ENCODE measurements around the gene IZUMO1. TPM values are rescaled to one million over a fixed set of nuclear protein-coding genes. Genes with fewer than 3 reads are reported as not detected.

IZUMO1 gene
- polyA plus RNA-seq, 1 donor from 2014 or later: not detected

DNA sequence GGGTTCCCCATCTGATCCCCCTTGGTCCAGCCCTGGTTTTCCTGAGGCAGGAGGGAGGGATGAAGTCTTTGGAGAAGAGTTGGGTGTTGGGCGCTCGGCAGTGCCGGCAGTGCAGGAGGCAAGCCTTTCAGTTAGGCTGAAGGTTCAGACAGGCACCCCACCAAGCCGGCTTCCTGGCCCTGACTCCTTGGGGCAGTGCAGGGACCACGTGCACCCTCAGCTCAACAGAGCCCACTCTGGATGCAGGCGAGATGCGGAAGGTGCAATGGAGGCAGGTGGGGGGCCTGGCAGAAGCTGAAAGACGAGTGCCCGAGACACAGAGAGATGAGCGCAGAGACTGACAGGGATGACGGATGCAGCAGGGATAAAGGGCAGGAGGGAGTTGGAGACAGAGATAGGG lies 38.2 kb downstream of the IZUMO1 start:
- H4K20me1 ChIP-seq (ENCODE audit: insufficient read depth): no peaks in the 10 kb centered on the region
- H3K36me3 ChIP-seq (ENCODE audit: insufficient read depth, low read length): no peaks in the 10 kb centered on the region
- no peaks in the 10 kb centered on the region for H3K27me3 ChIP-seq (ENCODE audit: insufficient read depth, low read depth, low read length)
- no peak overlapping the region for H3K4me2 ChIP-seq (ENCODE audit: low read length)
- H3K9me3 ChIP-seq (ENCODE audit: low read length): no peaks in the 10 kb centered on the region
- H3F3A ChIP-seq (ENCODE audit: insufficient read depth, low read length, poor library complexity, severe bottlenecking): no peaks in the 10 kb centered on the region
- no peaks in the 10 kb centered on the region for H3K79me2 ChIP-seq (replicated peaks; ENCODE audit: insufficient read depth, low read length)
- no peak overlapping the region for H3K27ac ChIP-seq (ENCODE audit: low read length)
- H3K9ac ChIP-seq (ENCODE audit: low read length): no peak overlapping the region
- H3K9me2 ChIP-seq (ENCODE audit: insufficient read depth, low read length): no peaks in the 10 kb centered on the region
- H2AFZ ChIP-seq (ENCODE audit: low read depth, low read length): no peak overlapping the region
- no peak overlapping the region for H3K4me3 ChIP-seq (ENCODE audit: low read length)
- no peak for TF ChIP-seq POLR2AphosphoS5 (IDR thresholded peaks at IDR 0.05)
- TF ChIP-seq SMC3 (conservative IDR thresholded peaks at IDR 0.05; ENCODE audit: poor library complexity): no peak
- TF ChIP-seq, protein P1, sequence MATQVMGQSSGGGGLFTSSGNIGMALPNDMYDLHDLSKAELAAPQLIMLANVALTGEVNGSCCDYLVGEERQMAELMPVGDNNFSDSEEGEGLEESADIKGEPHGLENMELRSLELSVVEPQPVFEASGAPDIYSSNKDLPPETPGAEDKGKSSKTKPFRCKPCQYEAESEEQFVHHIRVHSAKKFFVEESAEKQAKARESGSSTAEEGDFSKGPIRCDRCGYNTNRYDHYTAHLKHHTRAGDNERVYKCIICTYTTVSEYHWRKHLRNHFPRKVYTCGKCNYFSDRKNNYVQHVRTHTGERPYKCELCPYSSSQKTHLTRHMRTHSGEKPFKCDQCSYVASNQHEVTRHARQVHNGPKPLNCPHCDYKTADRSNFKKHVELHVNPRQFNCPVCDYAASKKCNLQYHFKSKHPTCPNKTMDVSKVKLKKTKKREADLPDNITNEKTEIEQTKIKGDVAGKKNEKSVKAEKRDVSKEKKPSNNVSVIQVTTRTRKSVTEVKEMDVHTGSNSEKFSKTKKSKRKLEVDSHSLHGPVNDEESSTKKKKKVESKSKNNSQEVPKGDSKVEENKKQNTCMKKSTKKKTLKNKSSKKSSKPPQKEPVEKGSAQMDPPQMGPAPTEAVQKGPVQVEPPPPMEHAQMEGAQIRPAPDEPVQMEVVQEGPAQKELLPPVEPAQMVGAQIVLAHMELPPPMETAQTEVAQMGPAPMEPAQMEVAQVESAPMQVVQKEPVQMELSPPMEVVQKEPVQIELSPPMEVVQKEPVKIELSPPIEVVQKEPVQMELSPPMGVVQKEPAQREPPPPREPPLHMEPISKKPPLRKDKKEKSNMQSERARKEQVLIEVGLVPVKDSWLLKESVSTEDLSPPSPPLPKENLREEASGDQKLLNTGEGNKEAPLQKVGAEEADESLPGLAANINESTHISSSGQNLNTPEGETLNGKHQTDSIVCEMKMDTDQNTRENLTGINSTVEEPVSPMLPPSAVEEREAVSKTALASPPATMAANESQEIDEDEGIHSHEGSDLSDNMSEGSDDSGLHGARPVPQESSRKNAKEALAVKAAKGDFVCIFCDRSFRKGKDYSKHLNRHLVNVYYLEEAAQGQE (IDR thresholded peaks at IDR 0.05; ENCODE audit: borderline replicate concordance): no peak
- TF ChIP-seq EZH2 (IDR thresholded peaks at IDR 0.05; ENCODE audit: borderline replicate concordance, insufficient read depth, low read length, poor library complexity, severe bottlenecking): no peak
- no peak for TF ChIP-seq CTCF (IDR thresholded peaks at IDR 0.05; ENCODE audit: poor library complexity, severe bottlenecking)
- no peak for TF ChIP-seq MXI1 (conservative IDR thresholded peaks at IDR 0.05; ENCODE audit: poor library complexity, severe bottlenecking)

DNA sequence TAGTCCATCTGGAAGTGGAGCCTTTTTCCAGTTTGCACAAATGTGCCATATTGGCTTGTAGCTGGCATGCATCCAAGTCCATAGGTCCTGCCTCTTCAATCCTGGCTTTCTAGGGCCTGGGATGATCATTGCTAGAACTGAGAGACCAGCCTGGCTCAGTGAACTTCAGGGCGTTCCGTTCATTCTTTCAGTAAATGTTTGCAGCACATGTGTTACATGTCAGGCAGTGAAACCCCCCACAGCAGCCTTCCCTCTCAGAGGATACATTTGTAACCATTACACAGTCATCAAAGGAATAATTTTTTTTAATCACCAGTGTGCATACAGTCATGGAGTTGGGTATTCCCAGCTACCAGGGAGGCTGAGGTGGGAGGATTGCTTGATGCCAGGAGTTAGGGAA lies 41.3 kb downstream of the IZUMO1 start:
- no peaks in the 10 kb centered on the region for H4K20me1 ChIP-seq (ENCODE audit: insufficient read depth)
- H3K9me3 ChIP-seq (ENCODE audit: low read length): no peaks in the 10 kb centered on the region
- H2AFZ ChIP-seq (ENCODE audit: low read depth, low read length): no peak overlapping the region
- H3K9me2 ChIP-seq (ENCODE audit: insufficient read depth, low read length): no peaks in the 10 kb centered on the region
- H3K27ac ChIP-seq (ENCODE audit: low read length): no peak overlapping the region
- H3K9ac ChIP-seq (ENCODE audit: low read length): no peak overlapping the region
- no peaks in the 10 kb centered on the region for H3K36me3 ChIP-seq (ENCODE audit: insufficient read depth, low read length)
- no peak overlapping the region for H3K4me2 ChIP-seq (ENCODE audit: low read length)
- no peaks in the 10 kb centered on the region for H3F3A ChIP-seq (ENCODE audit: insufficient read depth, low read length, poor library complexity, severe bottlenecking)
- no peaks in the 10 kb centered on the region for H3K27me3 ChIP-seq (ENCODE audit: insufficient read depth, low read depth, low read length)
- no peaks in the 10 kb centered on the region for H3K79me2 ChIP-seq (replicated peaks; ENCODE audit: insufficient read depth, low read length)
- no peak overlapping the region for H3K4me3 ChIP-seq (ENCODE audit: low read length)
- TF ChIP-seq EP300 (conservative IDR thresholded peaks at IDR 0.05; ENCODE audit: poor library complexity, severe bottlenecking) (no peak), MXI1 (conservative IDR thresholded peaks at IDR 0.05; ENCODE audit: poor library complexity, severe bottlenecking) (no peak), CTCF (IDR thresholded peaks at IDR 0.05; ENCODE audit: poor library complexity, severe bottlenecking) (no peak), TAF1 (IDR thresholded peaks at IDR 0.05; ENCODE audit: low read depth) (no peak)
- TF ChIP-seq, protein P1 (IDR thresholded peaks at IDR 0.05; ENCODE audit: borderline replicate concordance): no peak
